Ovary (tissue), 3 donors: ENCODE measurements around the gene KSR1.

Source experiments
- CTCF ChIP-seq, 3 donors: fragments of 450-650 bp in 2 of 3; fragments of 200-600 bp in 1 of 3; IDR thresholded peaks; one replicate each; pipeline versions ENCODE4 v1.5.1 to v1.8.0; 2016 to 2022; ENCODE audit warnings: antibody characterized with exemption in 3 of 3, mild to moderate bottlenecking in 1 of 3
- EP300 ChIP-seq: sonication (generic); formaldehyde crosslinking; IDR thresholded peaks from one replicate; pipeline ENCODE4 v1.6.1; 2017; ENCODE audit warnings: antibody characterized with exemption
- POLR2A ChIP-seq: fragments of 450-650 bp; IDR thresholded peaks from one replicate; pipeline ENCODE4 v1.6.1; 2017; ENCODE audit warnings: antibody characterized with exemption, mild to moderate bottlenecking, moderate library complexity
- donor health status: DM: no; HTN: no; CAD: no.

GRCh38 chr17:27634026-27634335, 177.7 kb downstream of the KSR1 start:
- no peak for TF ChIP-seq CTCF (IDR thresholded peaks at IDR 0.05)
- TF ChIP-seq EP300: no peak
- TF ChIP-seq POLR2A: no peak
